ENCODE measurements around the gene PCYT2.

The PCYT2 gene

DNA sequence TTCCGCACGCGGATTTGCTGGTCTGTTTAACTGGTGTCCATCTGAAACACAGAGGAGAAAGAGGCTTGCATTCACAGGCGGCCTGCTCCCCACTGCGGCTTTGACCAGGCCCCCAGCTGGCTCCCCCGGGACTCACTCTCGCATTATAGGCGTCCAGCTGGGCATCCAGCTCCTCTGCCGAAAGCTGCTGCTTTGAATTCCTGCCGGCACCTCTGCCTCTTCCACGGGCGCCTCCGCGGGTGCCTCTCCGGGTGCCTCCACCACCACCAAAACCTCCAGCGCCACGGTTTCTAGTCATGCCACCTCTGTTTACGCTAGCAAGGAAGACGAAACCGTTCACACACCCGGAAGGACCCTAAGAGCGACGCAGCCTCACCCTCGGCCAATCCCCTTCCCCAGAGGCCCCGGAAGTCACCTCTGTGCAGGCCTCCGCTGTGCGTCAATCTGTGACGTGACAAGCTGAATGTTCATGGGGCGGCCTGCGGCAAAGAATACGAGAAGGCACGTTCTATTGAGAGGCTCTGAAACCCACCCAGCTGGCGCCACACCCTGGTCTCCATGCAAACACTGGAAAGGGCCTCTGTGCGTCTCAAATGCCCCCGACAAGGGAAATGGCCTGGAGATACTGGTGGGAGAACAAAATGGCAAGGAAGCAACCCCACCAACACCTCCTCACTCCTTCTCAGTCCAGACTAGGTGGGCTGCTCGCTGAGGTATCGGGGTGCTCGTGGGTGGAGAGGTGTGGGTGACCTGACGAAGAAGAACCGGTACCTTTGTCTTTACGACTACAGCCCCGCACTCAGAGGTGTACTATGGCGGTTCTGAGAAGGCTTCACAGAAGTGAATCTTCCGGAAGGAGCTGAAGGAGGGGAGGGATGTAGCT, 22.9 kb downstream of the PCYT2 start:
- DNase-seq (ENCODE audit: low read depth, low spot score): no peak
- TF ChIP-seq, protein P1, sequence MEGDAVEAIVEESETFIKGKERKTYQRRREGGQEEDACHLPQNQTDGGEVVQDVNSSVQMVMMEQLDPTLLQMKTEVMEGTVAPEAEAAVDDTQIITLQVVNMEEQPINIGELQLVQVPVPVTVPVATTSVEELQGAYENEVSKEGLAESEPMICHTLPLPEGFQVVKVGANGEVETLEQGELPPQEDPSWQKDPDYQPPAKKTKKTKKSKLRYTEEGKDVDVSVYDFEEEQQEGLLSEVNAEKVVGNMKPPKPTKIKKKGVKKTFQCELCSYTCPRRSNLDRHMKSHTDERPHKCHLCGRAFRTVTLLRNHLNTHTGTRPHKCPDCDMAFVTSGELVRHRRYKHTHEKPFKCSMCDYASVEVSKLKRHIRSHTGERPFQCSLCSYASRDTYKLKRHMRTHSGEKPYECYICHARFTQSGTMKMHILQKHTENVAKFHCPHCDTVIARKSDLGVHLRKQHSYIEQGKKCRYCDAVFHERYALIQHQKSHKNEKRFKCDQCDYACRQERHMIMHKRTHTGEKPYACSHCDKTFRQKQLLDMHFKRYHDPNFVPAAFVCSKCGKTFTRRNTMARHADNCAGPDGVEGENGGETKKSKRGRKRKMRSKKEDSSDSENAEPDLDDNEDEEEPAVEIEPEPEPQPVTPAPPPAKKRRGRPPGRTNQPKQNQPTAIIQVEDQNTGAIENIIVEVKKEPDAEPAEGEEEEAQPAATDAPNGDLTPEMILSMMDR (IDR thresholded peaks at IDR 0.05; ENCODE audit: low read depth, low read length): no peak
- in situ Hi-C loops (cut with HindIII; ENCODE audit: low sequenced_read_pairs): no loop called here
- H3K4me3 ChIP-seq (ENCODE audit: low read depth, low read length): no peak overlapping the region

DNA sequence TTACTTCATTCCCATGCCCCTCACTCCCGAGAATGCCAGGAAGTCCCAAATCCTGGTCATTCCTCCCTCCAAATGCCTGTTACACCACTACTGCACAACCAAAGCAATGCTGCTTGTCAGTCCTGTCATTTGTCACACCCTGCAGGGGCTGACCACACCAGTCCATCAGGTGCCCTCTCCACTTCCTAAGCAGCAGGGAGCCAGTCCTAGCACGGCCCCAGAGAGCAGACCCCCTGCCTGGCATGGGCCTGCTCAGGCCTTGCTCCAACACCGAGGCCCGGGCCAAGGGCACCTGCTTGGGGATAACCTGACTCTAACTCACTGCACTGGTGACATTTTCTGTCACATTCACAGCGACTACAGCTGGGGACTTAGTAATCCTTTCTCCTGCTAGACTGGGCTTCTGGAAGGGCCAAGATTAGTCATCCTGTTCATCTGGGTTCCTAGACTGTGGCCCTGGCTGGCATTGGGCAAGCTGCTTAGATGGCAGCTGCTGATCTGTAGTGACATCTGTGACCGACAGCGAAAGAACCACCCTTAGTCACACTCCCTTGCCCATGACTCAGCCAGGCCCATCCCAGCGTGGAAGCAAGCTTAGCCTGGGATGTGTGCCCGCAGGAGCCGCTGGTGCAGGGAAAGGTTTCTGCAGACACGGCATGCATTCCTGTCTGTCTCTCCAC, 25.2 kb downstream of the PCYT2 start:
- in situ Hi-C loops (cut with HindIII; ENCODE audit: low sequenced_read_pairs): no loop called here
- no peak for DNase-seq (ENCODE audit: low read depth, low spot score)
- H3K4me3 ChIP-seq (ENCODE audit: low read depth, low read length): no peak overlapping the region
- TF ChIP-seq, protein P1 (IDR thresholded peaks at IDR 0.05; ENCODE audit: low read depth, low read length): no peak

DNA sequence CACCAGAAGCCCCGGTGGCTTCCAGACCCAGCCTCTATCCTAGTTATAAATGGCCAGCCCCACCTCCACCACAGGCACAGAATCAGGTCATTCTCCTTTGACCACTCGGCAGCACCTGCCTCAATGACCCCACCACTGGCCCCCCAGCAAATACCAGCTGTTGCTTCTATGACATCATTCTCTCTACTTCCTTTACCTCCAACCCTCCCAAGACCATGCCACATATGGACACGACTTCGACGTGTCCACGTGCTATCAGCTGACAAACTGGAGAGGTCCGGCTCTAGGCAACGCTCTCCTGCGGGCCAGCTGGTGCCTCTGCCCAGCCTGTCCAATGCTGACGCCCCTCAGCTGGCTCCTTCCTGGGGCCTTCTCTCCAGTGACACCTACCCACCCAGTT, 25.7 kb downstream of the PCYT2 start:
- in situ Hi-C loops (cut with HindIII; ENCODE audit: low sequenced_read_pairs): no loop called here
- no peak for DNase-seq (ENCODE audit: low read depth, low spot score)
- H3K4me3 ChIP-seq (ENCODE audit: low read depth, low read length): no peak overlapping the region
- TF ChIP-seq, protein P1 (IDR thresholded peaks at IDR 0.05; ENCODE audit: low read depth, low read length): no peak

DNA sequence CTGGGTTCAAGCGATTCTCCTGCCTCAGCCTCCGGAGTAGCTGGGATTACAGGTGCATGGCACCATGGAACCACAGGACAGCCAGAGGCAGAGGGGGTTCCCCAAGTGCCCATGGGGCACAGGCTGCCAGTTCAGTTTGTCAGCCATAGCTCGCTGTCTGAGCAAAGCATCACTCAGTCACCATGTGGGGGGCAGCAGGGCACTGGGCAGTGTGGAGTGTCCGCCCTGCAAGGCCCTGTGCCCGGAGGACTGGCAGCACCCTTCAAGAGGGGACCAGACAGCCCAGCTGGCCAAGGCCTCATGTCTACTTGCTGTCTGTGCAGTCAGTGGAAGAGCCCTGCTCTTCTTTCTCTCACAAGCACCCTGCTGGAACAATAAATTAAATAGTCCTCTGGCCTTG, 26.2 kb downstream of the PCYT2 start:
- in situ Hi-C loops (cut with HindIII; ENCODE audit: low sequenced_read_pairs): no loop called here
- TF ChIP-seq, protein P1 (IDR thresholded peaks at IDR 0.05; ENCODE audit: low read depth, low read length): no peak
- DNase-seq (ENCODE audit: low read depth, low spot score): no peak
- H3K4me3 ChIP-seq (ENCODE audit: low read depth, low read length): no peak overlapping the region

DNA sequence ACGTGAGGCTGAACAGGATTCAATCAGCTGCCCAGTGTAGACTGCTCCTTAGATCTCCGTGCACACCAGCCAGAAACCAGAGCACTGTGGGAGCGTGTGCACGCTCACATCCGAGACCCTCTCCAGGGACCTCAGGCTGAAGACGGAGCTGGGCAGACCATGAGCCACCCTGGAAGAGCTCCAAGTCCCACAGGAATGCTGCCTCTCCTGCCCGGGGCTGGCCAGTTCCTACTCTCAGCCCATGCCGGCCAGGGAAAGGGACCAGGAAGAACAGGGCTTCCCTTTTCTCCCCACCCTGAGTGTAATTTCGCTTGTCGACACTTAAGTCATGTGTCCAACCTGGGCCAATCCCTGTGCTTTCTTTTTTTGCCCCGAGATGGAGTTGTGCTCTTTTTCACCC, 26.7 kb downstream of the PCYT2 start:
- H3K4me3 ChIP-seq (ENCODE audit: low read depth, low read length): no peak overlapping the region
- TF ChIP-seq, protein P1 (IDR thresholded peaks at IDR 0.05; ENCODE audit: low read depth, low read length): no peak
- in situ Hi-C loops (cut with HindIII; ENCODE audit: low sequenced_read_pairs): no loop called here
- no peak for DNase-seq (ENCODE audit: low read depth, low spot score)

DNA sequence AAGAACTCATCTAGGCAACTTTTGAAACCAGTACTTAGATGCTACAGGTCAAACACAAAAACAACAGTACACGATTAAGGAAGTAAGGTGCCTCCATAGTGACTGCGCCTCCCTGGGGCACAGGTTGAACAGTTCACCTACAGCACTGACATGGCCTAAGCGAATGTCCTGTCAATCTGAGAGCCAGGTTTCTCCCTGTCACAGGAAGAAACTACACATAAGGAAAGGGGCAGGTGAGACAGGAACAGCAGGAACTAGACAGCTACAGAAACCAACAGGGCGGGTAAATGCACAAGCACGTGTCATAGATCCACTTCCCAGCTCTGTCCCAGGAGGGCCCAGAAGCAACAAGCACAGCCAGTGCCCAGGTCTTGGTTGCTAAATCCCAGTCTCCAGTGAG, 32.1 kb downstream of the PCYT2 start:
- no peak overlapping the region for H3K4me3 ChIP-seq (ENCODE audit: low read depth, low read length)
- no peak for DNase-seq (ENCODE audit: low read depth, low spot score)
- TF ChIP-seq, protein P1 (IDR thresholded peaks at IDR 0.05; ENCODE audit: low read depth, low read length): no peak
- in situ Hi-C loops (cut with HindIII; ENCODE audit: low sequenced_read_pairs): no loop called here

All from astrocyte of the spinal cord (primary cell).